ENCODE results near the gene ROPN1.

Gene ROPN1

DNA sequence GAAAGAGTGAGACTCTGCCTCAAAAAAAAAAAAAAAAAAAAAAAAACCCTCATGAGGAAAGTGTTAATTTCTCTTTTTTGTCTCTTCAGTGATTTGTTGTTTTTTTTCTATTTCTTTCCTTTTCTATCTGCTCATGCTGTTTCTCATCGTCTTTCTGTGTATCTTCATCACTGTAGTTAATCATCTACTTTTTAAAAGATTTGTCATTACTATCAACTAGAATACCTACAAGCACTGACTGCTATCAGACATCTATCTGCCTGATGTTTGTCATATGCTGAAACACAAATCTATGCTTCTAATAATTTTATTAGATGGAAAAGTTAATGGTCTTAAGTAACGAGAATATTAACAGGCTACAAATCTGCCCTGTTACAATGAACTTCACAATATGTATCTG, 57.7 kb downstream of the ROPN1 start:
- no peaks in the 10 kb centered on the region for H4K20me1 ChIP-seq (ENCODE audit: control insufficient read depth, insufficient read depth, low read depth, low read length)
- no peaks in the 10 kb centered on the region for H3K4me1 ChIP-seq (ENCODE audit: control insufficient read depth, low read length)
- H3K9me2 ChIP-seq (replicated peaks; ENCODE audit: control insufficient read depth, low read length), result no peaks in the 10 kb centered on the region
- H3K27ac ChIP-seq (ENCODE audit: low read depth, low read length), result no peak overlapping the region
- H3K79me2 ChIP-seq (ENCODE audit: control insufficient read depth, low read length), result no peaks in the 10 kb centered on the region
- H3K27me3 ChIP-seq (ENCODE audit: control insufficient read depth, low read length), result no peaks in the 10 kb centered on the region
- no peak overlapping the region for H3K4me3 ChIP-seq (ENCODE audit: low read length)
- peaks cover 3% of the 10 kb centered on the region; the same call in 1 of the 2 replicates for H3F3A ChIP-seq (ENCODE audit: control insufficient read depth, insufficient read depth)
- TF ChIP-seq, protein P1, sequence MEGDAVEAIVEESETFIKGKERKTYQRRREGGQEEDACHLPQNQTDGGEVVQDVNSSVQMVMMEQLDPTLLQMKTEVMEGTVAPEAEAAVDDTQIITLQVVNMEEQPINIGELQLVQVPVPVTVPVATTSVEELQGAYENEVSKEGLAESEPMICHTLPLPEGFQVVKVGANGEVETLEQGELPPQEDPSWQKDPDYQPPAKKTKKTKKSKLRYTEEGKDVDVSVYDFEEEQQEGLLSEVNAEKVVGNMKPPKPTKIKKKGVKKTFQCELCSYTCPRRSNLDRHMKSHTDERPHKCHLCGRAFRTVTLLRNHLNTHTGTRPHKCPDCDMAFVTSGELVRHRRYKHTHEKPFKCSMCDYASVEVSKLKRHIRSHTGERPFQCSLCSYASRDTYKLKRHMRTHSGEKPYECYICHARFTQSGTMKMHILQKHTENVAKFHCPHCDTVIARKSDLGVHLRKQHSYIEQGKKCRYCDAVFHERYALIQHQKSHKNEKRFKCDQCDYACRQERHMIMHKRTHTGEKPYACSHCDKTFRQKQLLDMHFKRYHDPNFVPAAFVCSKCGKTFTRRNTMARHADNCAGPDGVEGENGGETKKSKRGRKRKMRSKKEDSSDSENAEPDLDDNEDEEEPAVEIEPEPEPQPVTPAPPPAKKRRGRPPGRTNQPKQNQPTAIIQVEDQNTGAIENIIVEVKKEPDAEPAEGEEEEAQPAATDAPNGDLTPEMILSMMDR (IDR thresholded peaks at IDR 0.05; ENCODE audit: low read depth, low read length, poor library complexity, severe bottlenecking), result no peak
- no peak for TF ChIP-seq EZH2phosphoT487 (IDR thresholded peaks at IDR 0.05; ENCODE audit: borderline replicate concordance, low read length)
- peaks cover 38% of the 10 kb centered on the region for H3K36me3 ChIP-seq (ENCODE audit: control insufficient read depth, low read length)
- no peaks in the 10 kb centered on the region for H3K9me3 ChIP-seq (ENCODE audit: control insufficient read depth, insufficient read depth, low read length)
- no peak overlapping the region for H3K4me2 ChIP-seq (ENCODE audit: low read length)

DNA sequence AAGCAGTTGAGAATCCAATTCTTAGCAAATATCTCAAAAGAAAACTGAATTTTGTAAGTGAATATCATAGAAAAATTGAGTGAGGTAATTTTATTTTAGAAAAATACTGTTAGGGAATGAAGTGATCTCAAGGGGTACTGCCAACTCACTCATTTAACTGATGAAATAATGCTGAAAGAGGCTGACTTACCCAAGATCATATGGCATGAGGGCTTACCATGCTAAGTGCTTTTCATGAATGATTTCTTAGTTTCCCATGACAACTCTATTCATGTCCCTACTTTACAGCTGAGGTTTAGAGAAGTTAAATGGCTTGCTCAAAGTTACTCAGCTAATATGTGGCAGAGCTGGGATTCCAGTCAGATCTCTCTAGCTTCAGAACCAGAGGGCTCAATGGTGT, 61.5 kb downstream of the ROPN1 start:
- TF ChIP-seq, protein P1 (IDR thresholded peaks at IDR 0.05; ENCODE audit: low read depth, low read length, poor library complexity, severe bottlenecking), result no peak
- no peak for TF ChIP-seq EZH2phosphoT487 (IDR thresholded peaks at IDR 0.05; ENCODE audit: borderline replicate concordance, low read length)
- H3K4me2 ChIP-seq (ENCODE audit: low read length), result no peak overlapping the region
- no peak overlapping the region for H3K4me3 ChIP-seq (ENCODE audit: low read length)
- H3K9me3 ChIP-seq (ENCODE audit: control insufficient read depth, insufficient read depth, low read length), result no peaks in the 10 kb centered on the region
- H3K27me3 ChIP-seq (ENCODE audit: control insufficient read depth, low read length), result no peaks in the 10 kb centered on the region
- no peaks in the 10 kb centered on the region for H3K79me2 ChIP-seq (ENCODE audit: control insufficient read depth, low read length)
- peaks cover 45% of the 10 kb centered on the region for H3K36me3 ChIP-seq (ENCODE audit: control insufficient read depth, low read length)
- H3K9me2 ChIP-seq (replicated peaks; ENCODE audit: control insufficient read depth, low read length), result no peaks in the 10 kb centered on the region
- no peaks in the 10 kb centered on the region for H4K20me1 ChIP-seq (ENCODE audit: control insufficient read depth, insufficient read depth, low read depth, low read length)
- no peaks in the 10 kb centered on the region for H3K4me1 ChIP-seq (ENCODE audit: control insufficient read depth, low read length)
- H3F3A ChIP-seq (ENCODE audit: control insufficient read depth, insufficient read depth), result peaks cover 3% of the 10 kb centered on the region; the same call in 1 of the 2 replicates
- H3K27ac ChIP-seq (ENCODE audit: low read depth, low read length), result no peak overlapping the region

DNA sequence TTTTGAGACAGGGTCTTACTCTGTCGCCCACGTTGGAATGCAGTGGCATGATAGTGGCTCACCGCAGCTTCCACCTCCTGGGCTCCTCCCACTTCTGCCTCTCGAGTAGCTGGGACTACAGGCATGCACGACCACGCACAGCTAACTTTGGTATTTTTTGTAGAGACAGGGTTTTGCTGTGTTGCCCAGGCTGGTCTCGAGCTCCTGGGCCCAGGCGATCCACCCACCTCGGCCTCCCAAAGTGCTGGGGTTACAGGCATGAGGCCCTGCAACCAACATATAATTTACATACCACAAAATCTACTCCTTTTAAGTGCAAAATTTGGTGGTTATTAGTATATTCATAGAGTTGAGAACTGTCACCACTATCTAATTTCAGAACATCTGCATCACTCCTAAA, 62.6 kb downstream of the ROPN1 start:
- no peaks in the 10 kb centered on the region for H3K79me2 ChIP-seq (ENCODE audit: control insufficient read depth, low read length)
- no peak overlapping the region for H3K4me3 ChIP-seq (ENCODE audit: low read length)
- peaks cover 43% of the 10 kb centered on the region for H3K36me3 ChIP-seq (ENCODE audit: control insufficient read depth, low read length)
- peaks cover 3% of the 10 kb centered on the region; the same call in 1 of the 2 replicates for H3F3A ChIP-seq (ENCODE audit: control insufficient read depth, insufficient read depth)
- no peaks in the 10 kb centered on the region for H3K9me3 ChIP-seq (ENCODE audit: control insufficient read depth, insufficient read depth, low read length)
- no peaks in the 10 kb centered on the region for H3K9me2 ChIP-seq (replicated peaks; ENCODE audit: control insufficient read depth, low read length)
- TF ChIP-seq, protein P1 (IDR thresholded peaks at IDR 0.05; ENCODE audit: low read depth, low read length, poor library complexity, severe bottlenecking), result no peak
- H3K27ac ChIP-seq (ENCODE audit: low read depth, low read length), result no peak overlapping the region
- H3K4me1 ChIP-seq (ENCODE audit: control insufficient read depth, low read length), result no peaks in the 10 kb centered on the region
- H3K4me2 ChIP-seq (ENCODE audit: low read length), result no peak overlapping the region
- no peaks in the 10 kb centered on the region for H4K20me1 ChIP-seq (ENCODE audit: control insufficient read depth, insufficient read depth, low read depth, low read length)
- no peaks in the 10 kb centered on the region for H3K27me3 ChIP-seq (ENCODE audit: control insufficient read depth, low read length)

DNA sequence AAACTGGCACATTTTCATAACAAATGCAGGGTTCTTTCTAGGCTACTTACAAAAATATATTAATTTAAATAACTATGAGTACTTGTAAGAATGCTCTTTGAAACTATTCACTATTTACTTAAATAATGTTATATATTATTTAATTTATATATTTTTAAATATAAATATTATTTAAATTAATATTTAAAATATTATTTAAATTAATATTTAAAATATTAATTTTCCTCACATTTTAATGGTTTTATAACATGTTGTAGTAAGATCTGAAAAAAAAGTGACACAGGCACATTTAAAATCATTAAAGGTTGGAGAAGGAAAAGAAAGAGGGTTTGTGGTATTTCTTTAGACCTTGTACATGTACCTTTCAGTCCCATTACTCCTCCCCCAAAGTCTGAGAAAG, 65.5 kb downstream of the ROPN1 start:
- no peak overlapping the region for H3K4me3 ChIP-seq (ENCODE audit: low read length)
- peaks cover 41% of the 10 kb centered on the region for H3K36me3 ChIP-seq (ENCODE audit: control insufficient read depth, low read length)
- H3K9me3 ChIP-seq (ENCODE audit: control insufficient read depth, insufficient read depth, low read length), result no peaks in the 10 kb centered on the region
- TF ChIP-seq, protein P1 (IDR thresholded peaks at IDR 0.05; ENCODE audit: low read depth, low read length, poor library complexity, severe bottlenecking), result no peak
- TF ChIP-seq EZH2phosphoT487 (IDR thresholded peaks at IDR 0.05; ENCODE audit: borderline replicate concordance, low read length), result no peak
- H3K9me2 ChIP-seq (replicated peaks; ENCODE audit: control insufficient read depth, low read length), result no peaks in the 10 kb centered on the region
- peaks cover 3% of the 10 kb centered on the region; the same call in 1 of the 2 replicates for H3F3A ChIP-seq (ENCODE audit: control insufficient read depth, insufficient read depth)
- no peaks in the 10 kb centered on the region for H3K27me3 ChIP-seq (ENCODE audit: control insufficient read depth, low read length)
- H3K79me2 ChIP-seq (ENCODE audit: control insufficient read depth, low read length), result no peaks in the 10 kb centered on the region
- no peak overlapping the region for H3K4me2 ChIP-seq (ENCODE audit: low read length)
- no peaks in the 10 kb centered on the region for H4K20me1 ChIP-seq (ENCODE audit: control insufficient read depth, insufficient read depth, low read depth, low read length)
- H3K4me1 ChIP-seq (ENCODE audit: control insufficient read depth, low read length), result no peaks in the 10 kb centered on the region
- no peak overlapping the region for H3K27ac ChIP-seq (ENCODE audit: low read depth, low read length)
